A549 (cell line): Measurements from ENCODE around the gene SCARB1. TPM values are rescaled to one million over a fixed set of nuclear protein-coding genes. Genes with fewer than 3 reads are reported as not detected.
A peak's percentile ranks its signal among the peaks of the same experiment; 100 is the strongest.

Source experiments
- BCL3 ChIP-seq: fragments of >200 bp; sonication (Bioruptor Twin); formaldehyde crosslinking; IDR thresholded peaks from 3 replicates; pipeline ENCODE4 v1.6.1; 2016
- BHLHE40 ChIP-seq: IDR thresholded peaks from 2 replicates; pipeline ENCODE4 v1.6.1; 2012; ENCODE audit warnings: low read depth, low read length, inconsistent platforms
- CBX8 ChIP-seq: fragments of 200-600 bp; sonication (generic); IDR thresholded peaks from 2 replicates; pipeline ENCODE4 v1.6.1; 2016
- CEBPB ChIP-seq, 2 experiments: fragments of >200 bp in 1 of 2; sonication (Bioruptor Twin) in 1 of 2; formaldehyde crosslinking in 1 of 2; IDR thresholded peaks; 2 replicates each; pipeline ENCODE4 v1.6.1; 2012 to 2016
- ELK1 ChIP-seq: fragments of 150-350 bp; IDR thresholded peaks from 2 replicates; pipeline ENCODE4 v1.6.1; 2014; ENCODE audit warnings: low read depth, mild to moderate bottlenecking, low read length
- ESRRA ChIP-seq: fragments of 150-350 bp; IDR thresholded peaks from 2 replicates; pipeline ENCODE4 v1.6.1; 2014; ENCODE audit warnings: mild to moderate bottlenecking, low read length, borderline replicate concordance
- FOSL2 ChIP-seq, 2 experiments: fragments of 450-650 bp in 1 of 2; fragments of >200 bp in 1 of 2; sonication (Bioruptor Twin) in 1 of 2; formaldehyde crosslinking; IDR thresholded peaks; 2 replicates each; pipeline versions ENCODE4 v1.5.0 to v1.6.1; 2016 to 2020; ENCODE audit warnings: mild to moderate bottlenecking in 1 of 2, moderate library complexity in 1 of 2
- HEYL ChIP-seq: fragments of 250-450 bp; sonication (Bioruptor Pico); IDR thresholded peaks from 2 replicates; pipeline ENCODE4 v1.8.0; 2021; ENCODE audit warnings: mild to moderate bottlenecking, moderate library complexity
- HOXA7 ChIP-seq: fragments of 250-450 bp; sonication (Bioruptor Pico); IDR thresholded peaks from 2 replicates; pipeline ENCODE4 v1.5.0; 2020; ENCODE audit warnings: mild to moderate bottlenecking, moderate library complexity
- JUNB ChIP-seq: fragments of >200 bp; sonication (Bioruptor Twin); formaldehyde crosslinking; IDR thresholded peaks from 2 replicates; pipeline ENCODE4 v1.6.1; 2016
- KDM1A ChIP-seq: fragments of 200-600 bp; sonication (generic); IDR thresholded peaks from 2 replicates; pipeline ENCODE4 v1.6.1; 2016; ENCODE audit warnings: low read depth, mild to moderate bottlenecking
- KDM5A ChIP-seq: fragments of 200-600 bp; sonication (generic); IDR thresholded peaks from 2 replicates; pipeline ENCODE4 v1.6.1; 2016; ENCODE audit warnings: antibody characterized with exemption, mild to moderate bottlenecking
- MAFK ChIP-seq: fragments of 450-650 bp; IDR thresholded peaks from 2 replicates; pipeline ENCODE4 v1.6.1; 2014; ENCODE audit not compliant: partially characterized antibody
- NFE2L2 ChIP-seq: fragments of 150-350 bp; conservative IDR thresholded peaks from 2 replicates; pipeline ENCODE4 v1.6.1; 2014; ENCODE audit warnings: low read length
- NR3C1 ChIP-seq: fragments of >200 bp; sonication (Bioruptor Twin); formaldehyde crosslinking; IDR thresholded peaks from 3 replicates; pipeline ENCODE4 v1.6.1; 2017
- PBX3 ChIP-seq: IDR thresholded peaks from 2 replicates; pipeline ENCODE4 v1.6.1; 2012
- PHF8 ChIP-seq: fragments of 200-600 bp; sonication (generic); IDR thresholded peaks from 2 replicates; pipeline ENCODE4 v1.6.1; 2016; ENCODE audit warnings: low read depth, mild to moderate bottlenecking, antibody characterized with exemption, moderate library complexity, borderline replicate concordance
- RAD21 ChIP-seq, 2 experiments: fragments of >200 bp in 1 of 2; sonication (Bioruptor Twin) in 1 of 2; formaldehyde crosslinking in 1 of 2; IDR thresholded peaks in 1 of 2; conservative IDR thresholded peaks in 1 of 2; 2 replicates in 1 of 2; 3 replicates in 1 of 2; pipeline ENCODE4 v1.6.1; 2012 to 2018; ENCODE audit warnings: inconsistent platforms in 1 of 2
- REST ChIP-seq: fragments of 200-600 bp; sonication (generic); IDR thresholded peaks from 2 replicates; pipeline ENCODE4 v1.6.1; 2016; ENCODE audit warnings: antibody characterized with exemption, mild to moderate bottlenecking, moderate library complexity
- SMC3 ChIP-seq: fragments of >200 bp; sonication (Bioruptor Twin); formaldehyde crosslinking; IDR thresholded peaks from 3 replicates; pipeline ENCODE4 v1.6.1; 2018; ENCODE audit warnings: inconsistent platforms
- TFCP2L1 ChIP-seq: fragments of 250-450 bp; sonication (Bioruptor Pico); IDR thresholded peaks from 2 replicates; pipeline ENCODE4 v1.5.0; 2021; ENCODE audit warnings: mild to moderate bottlenecking
- TP53 ChIP-seq: fragments of 250-450 bp; sonication (Bioruptor Pico); IDR thresholded peaks from 2 replicates; pipeline ENCODE4 v1.5.0; 2021; ENCODE audit warnings: mild to moderate bottlenecking, moderate library complexity
- ZC3H11A ChIP-seq: fragments of 450-650 bp; IDR thresholded peaks from 2 replicates; pipeline ENCODE4 v1.6.1; 2014; ENCODE audit warnings: antibody characterized with exemption, mild to moderate bottlenecking
- ZFP36 ChIP-seq: fragments of 450-650 bp; IDR thresholded peaks from 2 replicates; pipeline ENCODE4 v1.6.1; 2014; ENCODE audit warnings: borderline replicate concordance; ENCODE audit not compliant: partially characterized antibody
- polyA plus RNA-seq, 4 experiments: library from polyadenylated mRNA; depleted of rRNA in 3 of 4; stranded (reverse); fragments of >200 nt; fragmentation: RNase III in 1 of 4; extraction: RNeasy Plus Mini Kit Qiagen cat#74134 plus additional on column Dnase treatment in 1 of 4; gene quantifications; 2 replicates in 3 of 4; 3 replicates in 1 of 4; pipeline ENCODE4 v1.2.3, GENCODE V29; 2011 to 2017
- TF ChIP-seq, protein P1 (sequence below): fragments of >200 bp; sonication (Bioruptor Twin); formaldehyde crosslinking; IDR thresholded peaks from 3 replicates; pipeline ENCODE4 v1.5.1; 2016

SCARB1 gene
- polyA plus RNA-seq, 2 of the 4 experiments (the other 2 are of a cell fraction), result 81.1 to 154 TPM

- TF ChIP-seq REST (no peak; the same call in 1 of the 2 replicates), PBX3 (no peak; the same call in 1 of the 2 replicates), KDM1A (no peak), TP53 (CRISPR knock-in tag) (peak; percentile 100), CEBPB (IDR thresholded peaks at IDR 0.05) (no peak; a peak in 1 of 4 replicates), ZFP36 (no peak), FOSL2 (IDR thresholded peaks at IDR 0.05) (no peak), FOSL2 (CRISPR knock-in tag; IDR thresholded peaks at IDR 0.05) (peak; percentile 43; the same call in 1 of the 2 replicates), NR3C1 (no peak), NFE2L2 (no peak; the same call in 1 of the 2 replicates), BCL3 (peak; percentile 29; the same call in 1 of the 3 replicates), ESRRA (peak; percentile 52; the same call in 1 of the 2 replicates), BHLHE40 (no peak), HEYL (CRISPR knock-in tag) (peak; percentile 78), MAFK (no peak), ELK1 (no peak), CBX8 (no peak), RAD21 (conservative IDR thresholded peaks at IDR 0.05 in 1 of 2, IDR thresholded peaks at IDR 0.05 in 1 of 2) (no peak), JUNB (no peak), ZC3H11A (no peak), KDM5A (no peak), TFCP2L1 (peak; percentile 100), PHF8 (no peak), HOXA7 (peak; percentile 99), SMC3 (no peak)
- TF ChIP-seq, protein P1, sequence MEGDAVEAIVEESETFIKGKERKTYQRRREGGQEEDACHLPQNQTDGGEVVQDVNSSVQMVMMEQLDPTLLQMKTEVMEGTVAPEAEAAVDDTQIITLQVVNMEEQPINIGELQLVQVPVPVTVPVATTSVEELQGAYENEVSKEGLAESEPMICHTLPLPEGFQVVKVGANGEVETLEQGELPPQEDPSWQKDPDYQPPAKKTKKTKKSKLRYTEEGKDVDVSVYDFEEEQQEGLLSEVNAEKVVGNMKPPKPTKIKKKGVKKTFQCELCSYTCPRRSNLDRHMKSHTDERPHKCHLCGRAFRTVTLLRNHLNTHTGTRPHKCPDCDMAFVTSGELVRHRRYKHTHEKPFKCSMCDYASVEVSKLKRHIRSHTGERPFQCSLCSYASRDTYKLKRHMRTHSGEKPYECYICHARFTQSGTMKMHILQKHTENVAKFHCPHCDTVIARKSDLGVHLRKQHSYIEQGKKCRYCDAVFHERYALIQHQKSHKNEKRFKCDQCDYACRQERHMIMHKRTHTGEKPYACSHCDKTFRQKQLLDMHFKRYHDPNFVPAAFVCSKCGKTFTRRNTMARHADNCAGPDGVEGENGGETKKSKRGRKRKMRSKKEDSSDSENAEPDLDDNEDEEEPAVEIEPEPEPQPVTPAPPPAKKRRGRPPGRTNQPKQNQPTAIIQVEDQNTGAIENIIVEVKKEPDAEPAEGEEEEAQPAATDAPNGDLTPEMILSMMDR, result no peak
Observed at GRCh38 chr12:124910561-124911478, 47.2 kb upstream of the SCARB1 start (continued).
